Measurements from ENCODE around the gene NDUFS3.
"Not testable (repeated sequence)": the region's sequence is repeated elsewhere in the genome, so short reads cannot be mapped to it uniquely, and the experiment has no call there.

Gene NDUFS3

GRCh38 chr11:47558695-47559094 lies 20.2 kb upstream of the NDUFS3 start:
- in situ Hi-C loops (cut with MboI; ENCODE audit: low sequenced_read_pairs): no loop called here

GRCh38 chr11:47560426-47560825 lies 18.4 kb upstream of the NDUFS3 start:
- in situ Hi-C loops (cut with MboI; ENCODE audit: low sequenced_read_pairs): no loop called here

GRCh38 chr11:47562393-47562792 lies 16.5 kb upstream of the NDUFS3 start:
- in situ Hi-C loops (cut with MboI; ENCODE audit: low sequenced_read_pairs): not testable (repeated sequence)

- in situ Hi-C loops (cut with MboI; ENCODE audit: low sequenced_read_pairs): not testable (repeated sequence)
Observed at GRCh38 chr11:47564366-47564765, 14.5 kb upstream of the NDUFS3 start.

- in situ Hi-C loops (cut with MboI; ENCODE audit: low sequenced_read_pairs): no loop called here
Observed at GRCh38 chr11:47564933-47565339, 13.9 kb upstream of the NDUFS3 start.

- in situ Hi-C loops (cut with MboI; ENCODE audit: low sequenced_read_pairs): no loop called here
Observed at GRCh38 chr11:47565340-47566148, 13.3 kb upstream of the NDUFS3 start, which contains the start of gene PTPMT1. TSS of gene PTPMT1 (plus strand) at chr11:47565599. CDS start at chr11:47565623, 24 bp downstream.

GRCh38 chr11:47566149-47566698 lies 12.7 kb upstream of the NDUFS3 start:
- in situ Hi-C loops (cut with MboI; ENCODE audit: low sequenced_read_pairs): no loop called here

GRCh38 chr11:47569646-47570045 lies 9.2 kb upstream of the NDUFS3 start:
- in situ Hi-C loops (cut with MboI; ENCODE audit: low sequenced_read_pairs): no loop called here

GRCh38 chr11:47570651-47571356 lies 8.1 kb upstream of the NDUFS3 start:
- in situ Hi-C loops (cut with MboI; ENCODE audit: low sequenced_read_pairs): no loop called here

GRCh38 chr11:47571357-47571729 lies 7.5 kb upstream of the NDUFS3 start:
- in situ Hi-C loops (cut with MboI; ENCODE audit: low sequenced_read_pairs): no loop called here

GRCh38 chr11:47571895-47572294 lies 7.0 kb upstream of the NDUFS3 start:
- in situ Hi-C loops (cut with MboI; ENCODE audit: low sequenced_read_pairs): no loop called here

GRCh38 chr11:47572715-47573255 lies 6.1 kb upstream of the NDUFS3 start:
- in situ Hi-C loops (cut with MboI; ENCODE audit: low sequenced_read_pairs): no loop called here

- in situ Hi-C loops (cut with MboI; ENCODE audit: low sequenced_read_pairs): no loop called here
Observed at GRCh38 chr11:47573321-47573720, 5.6 kb upstream of the NDUFS3 start.

- in situ Hi-C loops (cut with MboI; ENCODE audit: low sequenced_read_pairs): no loop called here
Observed at GRCh38 chr11:47577460-47578041, 1.3 kb upstream of the NDUFS3 start.

GRCh38 chr11:47583844-47584243 lies 5.0 kb downstream of the NDUFS3 start:
- in situ Hi-C loops (cut with MboI; ENCODE audit: low sequenced_read_pairs): no loop called here

- in situ Hi-C loops (cut with MboI; ENCODE audit: low sequenced_read_pairs): no loop called here
Observed at GRCh38 chr11:47586098-47586855, 7.4 kb downstream of the NDUFS3 start, which contains the start of gene FAM180B. TSS of gene FAM180B (plus strand) at chr11:47586678. CDS start at chr11:47586769, 91 bp downstream.

- in situ Hi-C loops (cut with MboI; ENCODE audit: low sequenced_read_pairs): no loop called here
Observed at GRCh38 chr11:47587039-47587716, 8.3 kb downstream of the NDUFS3 start.

GRCh38 chr11:47587723-47588326 lies 9.0 kb downstream of the NDUFS3 start:
- in situ Hi-C loops (cut with MboI; ENCODE audit: low sequenced_read_pairs): no loop called here

GRCh38 chr11:47589118-47589517 lies 10.2 kb downstream of the NDUFS3 start:
- in situ Hi-C loops (cut with MboI; ENCODE audit: low sequenced_read_pairs): no loop called here

Measured in hTERT RPE-1 (cell line).